Activated CD4-positive, alpha-beta T cell treated with anti-CD3 and anti-CD28 coated beads, Interleukin-2, amount 10 ng/mL, durations not matched to agents 7 days and 5 days (primary cell): ENCODE results near the gene SLC25A34. TPM values are rescaled to one million over a fixed set of nuclear protein-coding genes. Genes with fewer than 3 reads are reported as not detected.
A peak's percentile ranks its signal among the peaks of the same experiment; 100 is the strongest.

Source experiments
- CTCF ChIA-PET: fragments of 350-600 bp; sonication (Branson Sonifier 250); formaldehyde crosslinking; loops from one replicate; lab custom pipeline; 2021; ENCODE audit warnings: antibody characterized with exemption; lab: Charles Lee
- POLR2A ChIA-PET: fragments of 350-600 bp; sonication (Branson Sonifier 250); formaldehyde crosslinking; loops from one replicate; lab custom pipeline; 2021; ENCODE audit warnings: antibody characterized with exemption; lab: Charles Lee
- DNase-seq: peaks from one replicate; pipeline ENCODE4 v3.0.0-alpha.2; 2020
- H3K27ac Mint-ChIP-seq: one replicate; pipeline ENCODE4 v1.8.0; 2021; ENCODE audit warnings: mild to moderate bottlenecking, moderate library complexity, mixed read lengths
- H3K27me3 Mint-ChIP-seq: one replicate; pipeline ENCODE4 v1.8.0; 2021; ENCODE audit warnings: mixed read lengths
- H3K36me3 Mint-ChIP-seq: one replicate; pipeline ENCODE4 v1.8.0; 2021; ENCODE audit warnings: low read depth, mixed read lengths
- H3K4me1 Mint-ChIP-seq: one replicate; pipeline ENCODE4 v1.8.0; 2021; ENCODE audit warnings: mixed read lengths
- H3K4me3 Mint-ChIP-seq: one replicate; pipeline ENCODE4 v1.8.0; 2021; ENCODE audit warnings: mild to moderate bottlenecking, moderate library complexity, mixed read lengths
- H3K9me3 Mint-ChIP-seq: one replicate; pipeline ENCODE4 v1.8.0; 2021; ENCODE audit warnings: mixed read lengths
- total RNA-seq, 2 experiments: library from RNA; stranded (reverse); gene quantifications; one replicate each; pipeline ENCODE4 v1.2.3, GENCODE V29; 2021

SLC25A34 gene
- total RNA-seq, 2 experiments from 2014 or later = 1.8 to 2.2 TPM

- Mint-ChIP-seq H3K4me1 (no peaks in the 10 kb centered on the region), H3K27me3 (no peaks in the 10 kb centered on the region), H3K27ac (no peak overlapping the region), H3K4me3 (no peak overlapping the region), H3K9me3 (no peaks in the 10 kb centered on the region), H3K36me3 (peaks cover 20% of the 10 kb centered on the region)
- ChIA-PET POLR2A (no interaction called here), CTCF (no interaction called here)
- no peak for DNase-seq
Measured at GRCh38 chr1:15728937-15729657, 7.0 kb upstream of the SLC25A34 start.

GRCh38 chr1:15730423-15730822, 5.6 kb upstream of the SLC25A34 start:
- CTCF ChIA-PET = no interaction called here
- Mint-ChIP-seq H3K9me3 (no peaks in the 10 kb centered on the region), H3K4me1 (no peaks in the 10 kb centered on the region), H3K27me3 (no peaks in the 10 kb centered on the region), H3K36me3 (peaks cover 20% of the 10 kb centered on the region), H3K27ac (no peak overlapping the region), H3K4me3 (no peak overlapping the region)
- DNase-seq = no peak
- POLR2A ChIA-PET = no interaction called here

GRCh38 chr1:15730936-15731335, 5.1 kb upstream of the SLC25A34 start:
- H3K4me3 Mint-ChIP-seq = no peak overlapping the region
- H3K27me3 Mint-ChIP-seq = no peaks in the 10 kb centered on the region
- no peak for DNase-seq
- ChIA-PET CTCF (no interaction called here), POLR2A (no interaction called here)
- no peaks in the 10 kb centered on the region for H3K9me3 Mint-ChIP-seq
- no peak overlapping the region for H3K27ac Mint-ChIP-seq
- H3K4me1 Mint-ChIP-seq = no peaks in the 10 kb centered on the region
- H3K36me3 Mint-ChIP-seq = peaks cover 20% of the 10 kb centered on the region

GRCh38 chr1:15731735-15732685, 4.0 kb upstream of the SLC25A34 start:
- ChIA-PET POLR2A (interaction anchor here (0.6 kb wide), 1 partner anchor 13 kb away, joined by 4 read pairs; no protein-coding TSS in a partner anchor), CTCF (interaction anchor here (0.6 to 1.1 kb wide), 2 partner anchors 10 to 66 kb away, joined by 3 to 6 read pairs; partner anchors contain the start of gene TMEM82)
- H3K9me3 Mint-ChIP-seq = no peaks in the 10 kb centered on the region
- H3K27me3 Mint-ChIP-seq = no peaks in the 10 kb centered on the region
- no peak for DNase-seq
- H3K27ac Mint-ChIP-seq = no peak overlapping the region
- H3K4me3 Mint-ChIP-seq = no peak overlapping the region
- H3K4me1 Mint-ChIP-seq = no peaks in the 10 kb centered on the region
- H3K36me3 Mint-ChIP-seq = peaks cover 20% of the 10 kb centered on the region

- H3K36me3 Mint-ChIP-seq = peaks cover 19% of the 10 kb centered on the region
- H3K27me3 Mint-ChIP-seq = no peaks in the 10 kb centered on the region
- no peak overlapping the region for H3K4me3 Mint-ChIP-seq
- ChIA-PET POLR2A (no interaction called here), CTCF (interaction anchor here (0.6 to 1.1 kb wide), 3 partner anchors 9 to 67 kb away, joined by 3 to 6 read pairs (median 3); partner anchors contain the start of gene TMEM82)
- no peaks in the 10 kb centered on the region for H3K9me3 Mint-ChIP-seq
- H3K27ac Mint-ChIP-seq = no peak overlapping the region
- no peaks in the 10 kb centered on the region for H3K4me1 Mint-ChIP-seq
- DNase-seq = no peak
Measured at GRCh38 chr1:15732686-15733081, 3.4 kb upstream of the SLC25A34 start.

GRCh38 chr1:15733218-15733725, 2.8 kb upstream of the SLC25A34 start:
- POLR2A ChIA-PET = no interaction called here
- no peaks in the 10 kb centered on the region for H3K27me3 Mint-ChIP-seq
- H3K4me3 Mint-ChIP-seq = no peak overlapping the region
- peak overlapping the region; percentile 54 for H3K27ac Mint-ChIP-seq
- no peaks in the 10 kb centered on the region for H3K9me3 Mint-ChIP-seq
- H3K4me1 Mint-ChIP-seq = no peaks in the 10 kb centered on the region
- CTCF ChIA-PET = interaction anchor here (0.9 kb wide), 1 partner anchor 30 kb away, joined by 3 read pairs; no protein-coding TSS in a partner anchor
- H3K36me3 Mint-ChIP-seq = peaks cover 14% of the 10 kb centered on the region
- no peak for DNase-seq

- no peak for DNase-seq
Measured at GRCh38 chr1:15733726-15734226, 2.3 kb upstream of the SLC25A34 start.

GRCh38 chr1:15734296-15734695, 1.8 kb upstream of the SLC25A34 start:
- no peak overlapping the region for H3K4me3 Mint-ChIP-seq
- no peaks in the 10 kb centered on the region for H3K27me3 Mint-ChIP-seq
- H3K9me3 Mint-ChIP-seq = no peaks in the 10 kb centered on the region
- ChIA-PET POLR2A (no interaction called here), CTCF (interaction anchor here (0.5 kb wide), 1 partner anchor 140 kb away, joined by 4 read pairs; no protein-coding TSS in a partner anchor)
- peaks cover 10% of the 10 kb centered on the region for H3K36me3 Mint-ChIP-seq
- no peaks in the 10 kb centered on the region for H3K4me1 Mint-ChIP-seq
- no peak for DNase-seq
- no peak overlapping the region for H3K27ac Mint-ChIP-seq

More at GRCh38 chr1:15733726-15734226, 2.3 kb upstream of the SLC25A34 start:
- Mint-ChIP-seq H3K4me3 (no peak overlapping the region), H3K9me3 (no peaks in the 10 kb centered on the region), H3K27ac (no peak overlapping the region), H3K4me1 (no peaks in the 10 kb centered on the region), H3K27me3 (no peaks in the 10 kb centered on the region), H3K36me3 (peaks cover 14% of the 10 kb centered on the region)
- POLR2A ChIA-PET = no interaction called here
- CTCF ChIA-PET = interaction anchor here (0.5 kb wide), 1 partner anchor 139 kb away, joined by 4 read pairs; no protein-coding TSS in a partner anchor

GRCh38 chr1:15734901-15735300, 1.2 kb upstream of the SLC25A34 start:
- Mint-ChIP-seq H3K4me3 (no peak overlapping the region), H3K9me3 (no peaks in the 10 kb centered on the region), H3K27ac (no peak overlapping the region), H3K36me3 (peaks cover 7% of the 10 kb centered on the region), H3K4me1 (no peaks in the 10 kb centered on the region), H3K27me3 (no peaks in the 10 kb centered on the region)
- no peak for DNase-seq
- ChIA-PET CTCF (no interaction called here), POLR2A (no interaction called here)

GRCh38 chr1:15735304-15736037, 587 bp upstream of the SLC25A34 start:
- CTCF ChIA-PET = interaction anchor here (0.6 to 0.7 kb wide), 2 partner anchors 11 to 203 kb away, joined by 3 read pairs; no protein-coding TSS in a partner anchor

GRCh38 chr1:15736892-15737261, 819 bp downstream of the SLC25A34 start:
- Mint-ChIP-seq H3K27me3 (no peaks in the 10 kb centered on the region), H3K9me3 (no peaks in the 10 kb centered on the region), H3K4me1 (peaks cover 5% of the 10 kb centered on the region), H3K4me3 (no peak overlapping the region), H3K27ac (peak overlapping the region; percentile 61), H3K36me3 (peaks cover 6% of the 10 kb centered on the region)
- CTCF ChIA-PET = interaction anchor here (1.6 to 1.9 kb wide), 2 partner anchors 19 to 29 kb away, joined by 4 to 5 read pairs; no protein-coding TSS in a partner anchor
- POLR2A ChIA-PET = no interaction called here
- DNase-seq = no peak

More at GRCh38 chr1:15735304-15736037, 587 bp upstream of the SLC25A34 start:
- Mint-ChIP-seq H3K4me3 (no peak overlapping the region), H3K27me3 (no peaks in the 10 kb centered on the region), H3K27ac (no peak overlapping the region), H3K36me3 (peaks cover 7% of the 10 kb centered on the region), H3K4me1 (no peaks in the 10 kb centered on the region), H3K9me3 (no peaks in the 10 kb centered on the region)
- POLR2A ChIA-PET = no interaction called here
- no peak for DNase-seq
